Adrenal gland (tissue), 12 donors: ENCODE results near the gene KCTD3. TPM values are rescaled to one million over a fixed set of nuclear protein-coding genes. Genes with fewer than 3 reads are reported as not detected.

Experiments
- DNase-seq, 7 donors: peaks; one replicate each; pipeline ENCODE4 v3.0.0-alpha.2; 2019 to 2020
- H3K27ac ChIP-seq, 5 donors: fragments of 200-600 bp; sonication (generic) in 4 of 5; 1 replicate in 3 of 5; 2 replicates in 2 of 5; pipeline versions ENCODE4 v1.5.1 to v1.8.0; 2016 to 2020; ENCODE audit warnings: mild to moderate bottlenecking in 1 of 5
- H3K27me3 ChIP-seq: fragments of 200-600 bp; 2 replicates; pipeline ENCODE4 v1.8.0; 2021
- H3K36me3 ChIP-seq, 2 donors: fragments of 200-600 bp; replicated peaks in 1 of 2; 1 replicate in 1 of 2; 2 replicates in 1 of 2; pipeline versions ENCODE4 v1.5.1 to v1.8.0; 2018 to 2022
- H3K4me1 ChIP-seq, 2 donors: fragments of 200-600 bp; replicated peaks in 1 of 2; 1 replicate in 1 of 2; 2 replicates in 1 of 2; pipeline versions ENCODE4 v1.5.1 to v1.8.0; 2018 to 2021
- H3K4me3 ChIP-seq, 4 donors: fragments of 200-600 bp; sonication (generic) in 3 of 4; one replicate each; pipeline ENCODE4 v1.5.1; 2016 to 2018
- H3K9me3 ChIP-seq, 3 donors: fragments of 200-600 bp; sonication (generic) in 1 of 3; replicated peaks in 1 of 3; 1 replicate in 2 of 3; 2 replicates in 1 of 3; pipeline versions ENCODE4 v1.5.1 to v1.8.0; 2016 to 2021
- CTCF ChIP-seq, 6 experiments: fragments of 450-650 bp in 4 of 6; fragments of 200-600 bp in 2 of 6; sonication (generic) in 1 of 6; IDR thresholded peaks; 1 replicate in 5 of 6; 2 replicates in 1 of 6; pipeline versions ENCODE4 v1.5.1 to v1.8.0; 2016 to 2021; ENCODE audit warnings: antibody characterized with exemption in 6 of 6, mild to moderate bottlenecking in 2 of 6, moderate library complexity in 1 of 6
- POLR2A ChIP-seq, 2 donors: fragments of 450-650 bp; IDR thresholded peaks; one replicate each; pipeline ENCODE4 v1.6.1; 2017; ENCODE audit warnings: antibody characterized with exemption in 2 of 2, mild to moderate bottlenecking in 2 of 2, moderate library complexity in 1 of 2
- WGBS, 4 donors: extraction: QIAGEN DNeasy Blood & Tissue Kit in 2 of 4; methylation state at CpG; one replicate each; pipeline versions ENCODE4 v1.1.5 to v1.1.7; 2013 to 2017; 5-methylcytosine and 5-hydroxymethylcytosine counted together
- intact Hi-C, 2 donors: fragments of 100-400 bp; cut with DNase I; formaldehyde crosslinking; loops; one replicate each; pipeline versions ENCODE4 v1.14.1 to v1.15.0; 2022 to 2023
- polyA plus RNA-seq, 3 donors: library from polyadenylated mRNA; stranded (reverse); fragments of 200-250 nt in 2 of 3; fragments of 350-450 nt in 1 of 3; fragmentation: Illumina TruSeq in 1 of 3; extraction: RNeasy Lipid Tissue Mini Kit (QIAGEN cat#74804) in 1 of 3; gene quantifications; one replicate each; pipeline ENCODE4 v1.2.3, GENCODE V29; 2013 to 2014
- total RNA-seq, 9 donors: library from RNA; depleted of rRNA in 4 of 9; stranded (reverse); fragments of >200 nt in 4 of 9; fragments of 120-200 nt in 1 of 9; fragmentation: NEBNext Ultra II Directional in 1 of 9; extraction: Animal tissue kit (Norgen Biotek cat#: 25700) in 1 of 9; gene quantifications; one replicate each; pipeline versions ENCODE4 v1.1.0 to v1.2.4, GENCODE V29; 2013 to 2023
- donor health status: healthy with polysubstance abuse.
- donor health status: Bipolar disorder and iron deficiency.
- donor health status: DM: yes; HTN: yes; CAD: no.
- donor health status: DM: no; HTN: no; CAD: no.
- donor health status: DM: no; HTN: no; CAD: no.
- donor health status: DM: yes; HTN: yes; CAD: no.

Gene KCTD3
- total and polyA plus RNA-seq, 12 donors: 78.0 to 169 (median 116) TPM

- intact Hi-C loops: no loop called here
- H3K4me1 ChIP-seq: peaks cover 4 to 26% of the 10 kb centered on the region in 2 donors
Measured at GRCh38 chr1:215607412-215607811, 40.3 kb downstream of the KCTD3 start.

GRCh38 chr1:215608646-215609045 lies 41.5 kb downstream of the KCTD3 start:
- Histone ChIP-seq H3K27ac (no peak overlapping the region), H3K4me3 (no peak overlapping the region), H3K36me3 (peaks cover 0 to 26% of the 10 kb centered on the region in 2 donors), H3K9me3 (no peaks in the 10 kb centered on the region), H3K4me1 (peaks cover 4 to 27% of the 10 kb centered on the region in 2 donors), H3K27me3 (no peaks in the 10 kb centered on the region)
- no peak for DNase-seq
- intact Hi-C loops: no loop called here
- 86 to 91% (median 89%) methylated on average over 4 of the region's 4 CpGs for WGBS, 4 donors
- no peak for TF ChIP-seq CTCF (IDR thresholded peaks at IDR 0.05)

More at GRCh38 chr1:215607412-215607811, 40.3 kb downstream of the KCTD3 start:
- Histone ChIP-seq H3K36me3 (peaks cover 0 to 19% of the 10 kb centered on the region in 2 donors), H3K9me3 (no peaks in the 10 kb centered on the region), H3K27me3 (no peaks in the 10 kb centered on the region), H3K4me3 (no peak overlapping the region), H3K27ac (no peak overlapping the region)
- WGBS, 4 donors: 38 to 67% (median 47%) methylated on average over 1 of the region's 1 CpG
- TF ChIP-seq POLR2A (IDR thresholded peaks at IDR 0.05) (no peak), CTCF (IDR thresholded peaks at IDR 0.05) (no peak)
- no peak for DNase-seq

- no peaks in the 10 kb centered on the region for H3K9me3 ChIP-seq
- 57 to 64% (median 62%) methylated on average over 3 of the region's 3 CpGs for WGBS, 4 donors
- TF ChIP-seq CTCF (IDR thresholded peaks at IDR 0.05) (no peak), POLR2A (IDR thresholded peaks at IDR 0.05) (no peak)
- no peak overlapping the region for H3K4me3 ChIP-seq
- H3K27ac ChIP-seq: peak overlapping the region in 1 of 5 donors; percentile 6
- DNase-seq: no peak
- H3K27me3 ChIP-seq: no peaks in the 10 kb centered on the region
- peaks cover 0 to 26% of the 10 kb centered on the region in 2 donors for H3K36me3 ChIP-seq
- intact Hi-C loops: no loop called here
- peaks cover 0 to 12% of the 10 kb centered on the region in 2 donors for H3K4me1 ChIP-seq
Measured at GRCh38 chr1:215612391-215612790, 45.3 kb downstream of the KCTD3 start.

- WGBS, 4 donors: 63 to 87% (median 73%) methylated on average over 1 of the region's 1 CpG
- peaks cover 0 to 30% of the 10 kb centered on the region in 2 donors for H3K36me3 ChIP-seq
Measured at GRCh38 chr1:215617979-215618378, 50.9 kb downstream of the KCTD3 start.

More at GRCh38 chr1:215617979-215618378, 50.9 kb downstream of the KCTD3 start:
- H3K9me3 ChIP-seq: no peaks in the 10 kb centered on the region
- H3K27ac ChIP-seq: peak overlapping the region in 1 of 5 donors; percentile 6
- H3K4me3 ChIP-seq: no peak overlapping the region
- DNase-seq: no peak
- intact Hi-C loops: no loop called here
- no peaks in the 10 kb centered on the region for H3K27me3 ChIP-seq
- peaks cover 0 to 11% of the 10 kb centered on the region in 2 donors for H3K4me1 ChIP-seq
- TF ChIP-seq CTCF (IDR thresholded peaks at IDR 0.05) (no peak), POLR2A (IDR thresholded peaks at IDR 0.05) (no peak)
